HepG2 (cell line): ENCODE results near the gene FAM193A. TPM values are rescaled to one million over a fixed set of nuclear protein-coding genes. Genes with fewer than 3 reads are reported as not detected.

Experiments used
- ATAC-seq: fragments of 200-7000 bp; cut with Tn5 transposase; 3 replicates; pipeline ENCODE4 v1.9.1; 2020; ENCODE audit warnings: mild to moderate bottlenecking, moderate library complexity
- BruUV-seq: library from RNA; stranded (reverse); fragments of 400-500 nt; replicated peaks from 2 replicates; lab custom pipeline; 2021; lab: Mats Ljungman, UMichigan
- CTCF ChIA-PET: fragments of 300-600 bp; formaldehyde crosslinking; extraction: SDS; loops from one replicate; lab custom pipeline; 2021; ENCODE audit warnings: low total read pairs, inconsistent platforms, low intra/inter-chr PET ratio; lab: Yijun Ruan, JAX
- POLR2A ChIA-PET: fragments of 350-600 bp; sonication (Branson Sonifier 250); formaldehyde crosslinking; loops from one replicate; lab custom pipeline; 2020; ENCODE audit warnings: antibody characterized with exemption, inconsistent platforms; lab: Yijun Ruan, JAX
- DNase-seq: peaks from one replicate; pipeline ENCODE4 v3.0.0-alpha.2; 2015; ENCODE audit warnings: low spot score
- FAIRE-seq: peaks from 3 replicates; lab custom pipeline; 2011; peaks lifted over from hg19 to GRCh38; lab: Jason Lieb, UNC
- H2AFZ ChIP-seq: one replicate; pipeline ENCODE4 v1.6.1; 2011; ENCODE audit warnings: low read length, inconsistent platforms
- H3K27ac ChIP-seq: fragments of 300-600 bp; 3 replicates; pipeline ENCODE4 v1.8.0; 2011; ENCODE audit warnings: mixed run types, mild to moderate bottlenecking, mixed read lengths, low read length, inconsistent platforms; ENCODE audit not compliant: insufficient read depth; ENCODE audit errors: extremely low read length
- H3K27me3 ChIP-seq, 2 experiments: fragments of 200-600 bp in 1 of 2; 2 replicates in 1 of 2; 3 replicates in 1 of 2; pipeline versions ENCODE4 v1.6.0 to v1.8.0; 2011; ENCODE audit warnings: low read length in 2 of 2, mild to moderate bottlenecking in 2 of 2, moderate library complexity in 2 of 2, inconsistent platforms in 1 of 2; ENCODE audit not compliant: insufficient read depth in 2 of 2, control insufficient read depth in 1 of 2
- H3K36me3 ChIP-seq, 2 experiments: fragments of 200-600 bp in 1 of 2; replicated peaks in 1 of 2; 2 replicates in 1 of 2; 3 replicates in 1 of 2; pipeline versions ENCODE4 v1.5.1 to v1.8.0; 2011; ENCODE audit warnings: low read length in 2 of 2, inconsistent platforms in 1 of 2; ENCODE audit not compliant: insufficient read depth in 2 of 2, control insufficient read depth in 1 of 2
- H3K4me1 ChIP-seq: 2 replicates; pipeline ENCODE4 v1.5.1; 2012; ENCODE audit warnings: low read length, inconsistent platforms; ENCODE audit not compliant: insufficient read depth
- H3K4me2 ChIP-seq: 2 replicates; pipeline ENCODE4 v1.6.0; 2011; ENCODE audit warnings: low read depth, low read length, inconsistent platforms
- H3K4me3 ChIP-seq, 3 experiments: fragments of 200-600 bp in 1 of 3; sonication (generic), shearing (Covaris generic) in 1 of 3; replicated peaks in 1 of 3; 2 replicates each; pipeline ENCODE4 v1.5.1; 2011 to 2016; ENCODE audit warnings: low read length in 3 of 3, inconsistent platforms in 2 of 3, low read depth in 2 of 3, mild to moderate bottlenecking in 2 of 3, control low read depth in 1 of 3, mixed read lengths in 1 of 3; ENCODE audit not compliant: insufficient read depth in 1 of 3
- H3K79me2 ChIP-seq: one replicate; pipeline ENCODE4 v1.6.1; 2011; ENCODE audit warnings: low read length, inconsistent platforms; ENCODE audit not compliant: insufficient read depth
- H3K9ac ChIP-seq: 2 replicates; pipeline ENCODE4 v1.6.0; 2011; ENCODE audit warnings: mild to moderate bottlenecking, low read depth, low read length, inconsistent platforms; ENCODE audit not compliant: insufficient read depth
- H3K9me3 ChIP-seq: 2 replicates; pipeline ENCODE4 v1.5.1; 2012; ENCODE audit warnings: mild to moderate bottlenecking, low read length
- H4K20me1 ChIP-seq: 2 replicates; pipeline ENCODE4 v1.6.0; 2011; ENCODE audit warnings: inconsistent platforms, mild to moderate bottlenecking, low read length, moderate library complexity; ENCODE audit not compliant: insufficient read depth
- ATF6 ChIP-seq: sonication (generic); formaldehyde crosslinking; conservative IDR thresholded peaks from 2 replicates; pipeline ENCODE4 v1.4.0; 2020; ENCODE audit warnings: missing genetic modification reagents
- FOSL2 ChIP-seq: sonication (generic); formaldehyde crosslinking; IDR thresholded peaks from 2 replicates; pipeline ENCODE4 v1.4.0; 2020; ENCODE audit warnings: missing genetic modification reagents
- ISL2 ChIP-seq: sonication (generic); formaldehyde crosslinking; IDR thresholded peaks from 2 replicates; pipeline ENCODE4 v1.5.0; 2020; ENCODE audit warnings: missing genetic modification reagents
- JUN ChIP-seq: sonication (generic); formaldehyde crosslinking; IDR thresholded peaks from 2 replicates; pipeline ENCODE4 v1.4.0; 2020; ENCODE audit warnings: mild to moderate bottlenecking, missing genetic modification reagents
- ZFP36L2 ChIP-seq: sonication (generic); formaldehyde crosslinking; IDR thresholded peaks from 2 replicates; pipeline ENCODE4 v1.4.0; 2020; ENCODE audit warnings: missing genetic modification reagents
- ZFP41 ChIP-seq: sonication (generic); formaldehyde crosslinking; IDR thresholded peaks from 2 replicates; pipeline ENCODE4 v1.4.0; 2020; ENCODE audit warnings: mild to moderate bottlenecking, missing genetic modification reagents, borderline replicate concordance
- ZMYM2 ChIP-seq: sonication (generic); formaldehyde crosslinking; IDR thresholded peaks from 2 replicates; pipeline ENCODE4 v1.8.0; 2022; ENCODE audit warnings: mild to moderate bottlenecking, missing genetic modification reagents
- ZNF296 ChIP-seq: sonication (generic); formaldehyde crosslinking; conservative IDR thresholded peaks from 2 replicates; pipeline ENCODE4 v1.5.0; 2020; ENCODE audit warnings: mild to moderate bottlenecking, missing genetic modification reagents
- ZNF552 ChIP-seq: sonication (generic); formaldehyde crosslinking; IDR thresholded peaks from 2 replicates; pipeline ENCODE4 v1.9.0; 2022; ENCODE audit warnings: missing genetic modification reagents, mild to moderate bottlenecking, borderline replicate concordance
- WGBS: methylation state at CpG from one replicate; pipeline ENCODE4 v1.1.6; 2017; ENCODE audit warnings: low lambda C conversion rate; 5-methylcytosine and 5-hydroxymethylcytosine counted together
- in situ Hi-C: cut with HindIII; loops from 2 replicates; pipeline ENCODE4 v1.10.0; 2017; ENCODE audit warnings: low pct_unique_long_range_greater_than_20kb; ENCODE audit not compliant: extremely low pct_ligation_motif_present
- intact Hi-C: fragments of 100-400 bp; cut with micrococcal nuclease; formaldehyde crosslinking; loops from one replicate; pipeline ENCODE4 v1.10.0; 2022; ENCODE audit not compliant: unreplicated experiment
- polyA plus RNA-seq, 8 experiments: library from polyadenylated mRNA; depleted of rRNA in 3 of 8; stranded (reverse) in 7 of 8; unstranded in 1 of 8; fragments of >200 nt; fragmentation: Illumina TruSeq in 4 of 8; extraction: Trizol in 4 of 8; gene quantifications; 2 replicates each; pipeline versions ENCODE4 v1.2.1 to v1.2.3, GENCODE V29; 2011 to 2016; ENCODE audit warnings: low read depth in 4 of 8, missing spikeins in 1 of 8, mixed read lengths in 1 of 8; ENCODE audit not compliant: insufficient read depth in 1 of 8
- total RNA-seq, 5 experiments: library from RNA; depleted of rRNA; stranded (reverse); fragments of >200 nt; fragmentation: Illumina TruSeq; extraction: Trizol; gene quantifications; 2 replicates each; pipeline ENCODE4 v1.2.3, GENCODE V29; 2016; ENCODE audit warnings: low read depth in 1 of 5
- TF ChIP-seq, protein P1 (sequence below): sonication (generic); formaldehyde crosslinking; IDR thresholded peaks from 2 replicates; pipeline ENCODE4 v1.8.0; 2023; ENCODE audit warnings: mild to moderate bottlenecking, missing genetic modification reagents
- TF ChIP-seq, protein P2 (sequence below): sonication (generic); formaldehyde crosslinking; IDR thresholded peaks from 2 replicates; pipeline ENCODE4 v1.4.0; 2020; ENCODE audit warnings: low read depth, mild to moderate bottlenecking, missing genetic modification reagents
- TF ChIP-seq, protein P3 (sequence below): sonication (generic); formaldehyde crosslinking; IDR thresholded peaks from 2 replicates; pipeline ENCODE4 v1.5.0; 2020; ENCODE audit warnings: mild to moderate bottlenecking, missing genetic modification reagents, borderline replicate concordance

The FAM193A gene
- total and polyA plus RNA-seq, 2 of the 13 experiments (the other 11 are each of a cell fraction or from before 2014, with no cell fraction given), result 5.7 to 8.7 TPM

GRCh38 chr4:2497931-2498330 lies 38.5 kb upstream of the FAM193A start:
- 97% methylated on average over 9 of the region's 9 CpGs for WGBS
- peaks cover 7% of the 10 kb centered on the region for H3K79me2 ChIP-seq
- TF ChIP-seq JUN (CRISPR knock-in tag), result no peak
- TF ChIP-seq ISL2 (CRISPR knock-in tag), result no peak
- TF ChIP-seq, protein P1, sequence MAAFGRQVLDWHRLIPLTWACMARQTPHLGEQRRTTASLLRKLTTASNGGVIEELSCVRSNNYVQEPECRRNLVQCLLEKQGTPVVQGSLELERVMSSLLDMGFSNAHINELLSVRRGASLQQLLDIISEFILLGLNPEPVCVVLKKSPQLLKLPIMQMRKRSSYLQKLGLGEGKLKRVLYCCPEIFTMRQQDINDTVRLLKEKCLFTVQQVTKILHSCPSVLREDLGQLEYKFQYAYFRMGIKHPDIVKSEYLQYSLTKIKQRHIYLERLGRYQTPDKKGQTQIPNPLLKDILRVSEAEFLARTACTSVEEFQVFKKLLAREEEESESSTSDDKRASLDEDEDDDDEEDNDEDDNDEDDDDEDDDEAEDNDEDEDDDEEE (CRISPR knock-in tag), result no peak
- TF ChIP-seq ZFP36L2 (CRISPR knock-in tag), result no peak
- no peak for TF ChIP-seq ATF6 (CRISPR knock-in tag)
- TF ChIP-seq ZFP41 (CRISPR knock-in tag), result no peak
- no peak for TF ChIP-seq ZMYM2
- no peak for TF ChIP-seq FOSL2 (CRISPR knock-in tag)
- TF ChIP-seq, protein P2, sequence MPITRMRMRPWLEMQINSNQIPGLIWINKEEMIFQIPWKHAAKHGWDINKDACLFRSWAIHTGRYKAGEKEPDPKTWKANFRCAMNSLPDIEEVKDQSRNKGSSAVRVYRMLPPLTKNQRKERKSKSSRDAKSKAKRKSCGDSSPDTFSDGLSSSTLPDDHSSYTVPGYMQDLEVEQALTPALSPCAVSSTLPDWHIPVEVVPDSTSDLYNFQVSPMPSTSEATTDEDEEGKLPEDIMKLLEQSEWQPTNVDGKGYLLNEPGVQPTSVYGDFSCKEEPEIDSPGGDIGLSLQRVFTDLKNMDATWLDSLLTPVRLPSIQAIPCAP (CRISPR knock-in tag), result no peak
- no peak for TF ChIP-seq ZNF552
- TF ChIP-seq, protein P3, sequence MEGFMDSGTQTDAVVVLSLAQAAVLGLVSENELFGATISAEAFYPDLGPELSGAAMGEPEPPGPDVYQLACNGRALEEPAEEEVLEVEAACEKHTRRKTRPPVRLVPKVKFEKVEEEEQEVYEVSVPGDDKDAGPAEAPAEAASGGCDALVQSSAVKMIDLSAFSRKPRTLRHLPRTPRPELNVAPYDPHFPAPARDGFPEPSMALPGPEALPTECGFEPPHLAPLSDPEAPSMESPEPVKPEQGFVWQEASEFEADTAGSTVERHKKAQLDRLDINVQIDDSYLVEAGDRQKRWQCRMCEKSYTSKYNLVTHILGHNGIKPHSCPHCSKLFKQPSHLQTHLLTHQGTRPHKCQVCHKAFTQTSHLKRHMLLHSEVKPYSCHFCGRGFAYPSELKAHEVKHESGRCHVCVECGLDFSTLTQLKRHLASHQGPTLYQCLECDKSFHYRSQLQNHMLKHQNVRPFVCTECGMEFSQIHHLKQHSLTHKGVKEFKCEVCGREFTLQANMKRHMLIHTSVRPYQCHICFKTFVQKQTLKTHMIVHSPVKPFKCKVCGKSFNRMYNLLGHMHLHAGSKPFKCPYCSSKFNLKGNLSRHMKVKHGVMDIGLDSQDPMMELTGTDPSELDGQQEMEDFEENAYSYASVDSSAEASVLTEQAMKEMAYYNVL (CRISPR knock-in tag), result no peak
- TF ChIP-seq ZNF296 (CRISPR knock-in tag), result no peak

More at GRCh38 chr4:2497931-2498330, 38.5 kb upstream of the FAM193A start:
- Histone ChIP-seq H3K27me3 (no peaks in the 10 kb centered on the region), H2AFZ (no peak overlapping the region), H3K9ac (no peak overlapping the region), H3K4me2 (no peak overlapping the region), H3K9me3 (no peaks in the 10 kb centered on the region), H3K36me3 (peaks cover 36 to 66% of the 10 kb centered on the region in 2 experiments; a peak in 4 of 5 replicates), H3K27ac (no peak overlapping the region), H4K20me1 (0 out of 2 replicates have a peak, but pooled peaks cover 5% of the 10 kb centered on the region), H3K4me3 (no peak overlapping the region), H3K4me1 (peaks cover 14% of the 10 kb centered on the region)
- intact Hi-C loops (no loop called here), in situ Hi-C loops (no loop called here)
- no peak for DNase-seq
- FAIRE-seq, result no peak
- no TSS peak for BruUV-seq
- POLR2A ChIA-PET, result no interaction called here
- CTCF ChIA-PET, result no interaction called here
- ATAC-seq, result no peak
